ENCODE data around the gene TTC39C. TPM values are rescaled to one million over a fixed set of nuclear protein-coding genes. Genes with fewer than 3 reads are reported as not detected.

The TTC39C gene
- total and polyA plus RNA-seq, 2 experiments from 2014 or later: 4.1 to 6.0 TPM

- Histone ChIP-seq H3K4me3 (no peak overlapping the region), H3K9me3 (ENCODE audit: low read depth) (no peaks in the 10 kb centered on the region), H3K36me3 (no peaks in the 10 kb centered on the region), H3K27ac (no peak overlapping the region), H3K27me3 (no peaks in the 10 kb centered on the region), H3K4me1 (ENCODE audit: low read depth) (no peaks in the 10 kb centered on the region)
- TF ChIP-seq CTCF (IDR thresholded peaks at IDR 0.05; ENCODE audit: low read depth, low read length): no peak
- no peak for DNase-seq (ENCODE audit: low read depth in 1 of 2, low spot score in 1 of 2)
Observed at GRCh38 chr18:24033641-24034412, 19.3 kb downstream of the TTC39C start.

- TF ChIP-seq CTCF (IDR thresholded peaks at IDR 0.05; ENCODE audit: low read depth, low read length): no peak
- DNase-seq (ENCODE audit: low read depth in 1 of 2, low spot score in 1 of 2): no peak
- Histone ChIP-seq H3K4me1 (ENCODE audit: low read depth) (no peaks in the 10 kb centered on the region), H3K9me3 (ENCODE audit: low read depth) (no peaks in the 10 kb centered on the region), H3K27me3 (no peaks in the 10 kb centered on the region), H3K4me3 (no peak overlapping the region), H3K27ac (no peak overlapping the region), H3K36me3 (no peaks in the 10 kb centered on the region)
Observed at GRCh38 chr18:24035316-24035715, 20.8 kb downstream of the TTC39C start.

GRCh38 chr18:24039671-24040070 is 25.1 kb downstream of the TTC39C start:
- H3K36me3 ChIP-seq: no peaks in the 10 kb centered on the region
- no peak for TF ChIP-seq CTCF (IDR thresholded peaks at IDR 0.05; ENCODE audit: low read depth, low read length)
- no peak overlapping the region for H3K4me3 ChIP-seq
- no peak for DNase-seq (ENCODE audit: low read depth in 1 of 2, low spot score in 1 of 2)
- no peaks in the 10 kb centered on the region for H3K9me3 ChIP-seq (ENCODE audit: low read depth)
- H3K27ac ChIP-seq: no peak overlapping the region
- no peaks in the 10 kb centered on the region for H3K4me1 ChIP-seq (ENCODE audit: low read depth)
- no peaks in the 10 kb centered on the region for H3K27me3 ChIP-seq

GRCh38 chr18:24041691-24042090 is 27.1 kb downstream of the TTC39C start:
- H3K36me3 ChIP-seq: no peaks in the 10 kb centered on the region
- TF ChIP-seq CTCF (IDR thresholded peaks at IDR 0.05; ENCODE audit: low read depth, low read length): no peak
- DNase-seq (ENCODE audit: low read depth in 1 of 2, low spot score in 1 of 2): no peak
- no peak overlapping the region for H3K27ac ChIP-seq
- H3K4me1 ChIP-seq (ENCODE audit: low read depth): no peaks in the 10 kb centered on the region
- no peak overlapping the region for H3K4me3 ChIP-seq
- no peaks in the 10 kb centered on the region for H3K9me3 ChIP-seq (ENCODE audit: low read depth)
- no peaks in the 10 kb centered on the region for H3K27me3 ChIP-seq

- H3K27me3 ChIP-seq: no peaks in the 10 kb centered on the region
- no peak for DNase-seq (ENCODE audit: low read depth in 1 of 2, low spot score in 1 of 2)
- TF ChIP-seq CTCF (IDR thresholded peaks at IDR 0.05; ENCODE audit: low read depth, low read length): no peak
- H3K27ac ChIP-seq: no peak overlapping the region
- no peaks in the 10 kb centered on the region for H3K36me3 ChIP-seq
- no peaks in the 10 kb centered on the region for H3K9me3 ChIP-seq (ENCODE audit: low read depth)
- H3K4me3 ChIP-seq: no peak overlapping the region
- peaks cover 2% of the 10 kb centered on the region for H3K4me1 ChIP-seq (ENCODE audit: low read depth)
Observed at GRCh38 chr18:24043403-24043802, 28.8 kb downstream of the TTC39C start.

Data from cardiac muscle cell (in vitro differentiated cells and primary cell).